Measurements from ENCODE around the gene CST7. TPM values are rescaled to one million over a fixed set of nuclear protein-coding genes. Genes with fewer than 3 reads are reported as not detected.
"Not testable (repeated sequence)": the region's sequence is repeated elsewhere in the genome, so short reads cannot be mapped to it uniquely, and the experiment has no call there.

The CST7 gene
- total RNA-seq, 4 donors from 2014 or later, result 2.5 to 6.1 (median 4.1) TPM

DNA sequence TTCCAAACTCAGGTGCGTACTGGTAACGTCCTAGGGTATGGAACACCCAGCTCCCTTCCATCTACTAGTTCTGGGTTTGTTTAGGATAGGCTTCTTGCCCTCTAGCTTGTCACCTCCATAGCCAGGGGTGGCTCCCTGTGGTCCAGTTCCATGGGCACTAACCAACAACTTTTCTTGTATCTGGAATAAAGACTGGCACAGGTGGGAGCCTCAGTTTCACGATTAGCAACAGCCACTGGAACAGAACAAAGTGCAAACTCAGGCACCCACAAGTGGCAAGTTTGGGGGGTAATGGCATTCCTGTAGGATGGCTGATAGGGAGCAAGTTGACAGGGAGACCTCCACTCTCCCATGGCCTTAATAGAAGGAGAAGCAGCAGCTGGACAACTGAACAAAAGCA is 49.1 kb downstream of the CST7 start:
- TF ChIP-seq, protein P1, sequence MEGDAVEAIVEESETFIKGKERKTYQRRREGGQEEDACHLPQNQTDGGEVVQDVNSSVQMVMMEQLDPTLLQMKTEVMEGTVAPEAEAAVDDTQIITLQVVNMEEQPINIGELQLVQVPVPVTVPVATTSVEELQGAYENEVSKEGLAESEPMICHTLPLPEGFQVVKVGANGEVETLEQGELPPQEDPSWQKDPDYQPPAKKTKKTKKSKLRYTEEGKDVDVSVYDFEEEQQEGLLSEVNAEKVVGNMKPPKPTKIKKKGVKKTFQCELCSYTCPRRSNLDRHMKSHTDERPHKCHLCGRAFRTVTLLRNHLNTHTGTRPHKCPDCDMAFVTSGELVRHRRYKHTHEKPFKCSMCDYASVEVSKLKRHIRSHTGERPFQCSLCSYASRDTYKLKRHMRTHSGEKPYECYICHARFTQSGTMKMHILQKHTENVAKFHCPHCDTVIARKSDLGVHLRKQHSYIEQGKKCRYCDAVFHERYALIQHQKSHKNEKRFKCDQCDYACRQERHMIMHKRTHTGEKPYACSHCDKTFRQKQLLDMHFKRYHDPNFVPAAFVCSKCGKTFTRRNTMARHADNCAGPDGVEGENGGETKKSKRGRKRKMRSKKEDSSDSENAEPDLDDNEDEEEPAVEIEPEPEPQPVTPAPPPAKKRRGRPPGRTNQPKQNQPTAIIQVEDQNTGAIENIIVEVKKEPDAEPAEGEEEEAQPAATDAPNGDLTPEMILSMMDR (IDR thresholded peaks at IDR 0.05), result no peak
- no peak for TF ChIP-seq POLR2A (IDR thresholded peaks at IDR 0.05)
- intact Hi-C loops (cut with DNase I), result loop anchor here (5.0 to 10.0 kb wide), 2 partner anchors 179 to 397 kb away; partner anchors contain the start of gene ABHD12
- Histone ChIP-seq H3K9me3 (no peaks in the 10 kb centered on the region), H3K36me3 (no peaks in the 10 kb centered on the region), H3K4me3 (no peak overlapping the region), H3K27ac (peak overlapping the region in 3 of 4 donors; percentile 12 to 69 (median 61)), H3K4me1 (peaks cover 13 to 77% (median 32%) of the 10 kb centered on the region in 3 donors), H3K27me3 (no peaks in the 10 kb centered on the region)
- WGBS, 2 donors, result 62 to 72% methylated on average over 2 to 3 of the region's 3 CpGs
- DNase-seq, result no peak

DNA sequence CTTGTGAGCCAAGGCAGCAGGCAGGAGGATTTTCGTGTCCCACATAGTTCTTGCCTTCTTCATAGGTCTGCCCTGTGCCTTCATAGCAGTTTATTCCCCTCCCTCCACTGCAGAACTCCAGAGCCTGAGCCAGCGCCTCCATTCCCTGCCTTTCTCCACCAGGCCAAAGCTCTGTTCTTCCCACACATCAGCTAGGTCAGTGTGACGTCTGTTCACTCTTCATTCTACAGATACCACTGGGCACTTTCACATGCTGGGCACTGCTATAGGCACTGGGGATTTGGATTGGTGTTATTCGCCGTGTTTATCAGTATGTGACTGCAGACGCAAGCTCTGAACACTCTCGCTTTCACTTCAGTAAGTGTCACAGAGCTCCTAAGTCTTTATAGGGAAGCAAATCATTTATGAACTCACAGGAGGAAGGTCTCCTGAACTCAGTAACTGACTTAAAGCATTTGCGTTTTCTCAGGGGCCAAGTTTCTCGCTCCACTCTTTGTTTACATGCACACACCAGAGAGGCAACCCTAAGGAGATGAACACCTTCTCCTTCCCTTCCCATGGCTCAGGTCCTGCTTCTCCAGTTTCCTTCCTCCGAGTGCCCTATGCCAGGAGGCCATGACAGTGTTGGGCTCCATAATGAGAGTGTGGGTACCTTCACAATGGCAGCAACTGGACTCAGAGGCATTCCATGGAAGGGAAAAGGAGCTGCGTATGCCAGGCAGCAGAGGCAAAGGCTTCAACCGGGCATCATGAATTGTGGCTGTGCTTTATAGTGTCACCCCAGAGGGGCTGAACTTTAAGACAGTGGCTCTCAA is 49.8 kb downstream of the CST7 start:
- no peak overlapping the region for H3K4me3 ChIP-seq
- peaks cover 13 to 70% (median 27%) of the 10 kb centered on the region in 3 donors for H3K4me1 ChIP-seq
- peak overlapping the region in 3 of 4 donors; percentile 12 to 69 (median 61) for H3K27ac ChIP-seq
- 70 to 85% methylated on average over 11 to 12 of the region's 12 CpGs for WGBS, 2 donors
- no peak for DNase-seq
- no peak for TF ChIP-seq POLR2A (IDR thresholded peaks at IDR 0.05)
- TF ChIP-seq, protein P1 (IDR thresholded peaks at IDR 0.05), result no peak
- no peaks in the 10 kb centered on the region for H3K9me3 ChIP-seq
- intact Hi-C loops (cut with DNase I), result loop anchor here (5.0 to 10.0 kb wide), 2 partner anchors 178 to 396 kb away; partner anchors contain the start of gene ABHD12
- H3K27me3 ChIP-seq, result no peaks in the 10 kb centered on the region
- no peaks in the 10 kb centered on the region for H3K36me3 ChIP-seq

DNA sequence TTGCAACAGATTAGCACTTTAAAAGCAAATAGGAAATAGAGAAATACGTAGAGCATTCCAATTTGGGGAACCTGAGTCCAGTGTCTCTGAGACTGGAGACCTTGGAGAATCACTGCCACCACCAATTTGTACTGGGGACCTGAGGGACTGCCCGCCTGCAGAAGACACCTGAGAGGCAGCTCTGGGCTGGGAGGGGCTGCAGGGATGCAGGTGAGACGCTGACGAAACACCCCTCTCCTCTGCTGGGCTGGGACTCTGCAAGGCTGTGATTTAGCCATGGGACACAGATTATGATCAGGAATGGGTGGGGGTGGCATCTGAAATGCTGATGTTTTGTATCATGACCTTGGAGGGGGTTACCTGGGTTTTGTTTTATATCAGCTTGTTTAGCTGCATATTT is 50.5 kb downstream of the CST7 start:
- 89 to 95% methylated on average over 2 to 4 of the region's 4 CpGs for WGBS, 2 donors
- TF ChIP-seq POLR2A (IDR thresholded peaks at IDR 0.05), result no peak
- TF ChIP-seq, protein P1 (IDR thresholded peaks at IDR 0.05), result no peak
- Histone ChIP-seq H3K27me3 (no peaks in the 10 kb centered on the region), H3K4me1 (peaks cover 13 to 63% (median 25%) of the 10 kb centered on the region in 3 donors), H3K4me3 (no peak overlapping the region), H3K36me3 (peaks cover 0 to 2% (median 0%) of the 10 kb centered on the region in 3 donors), H3K9me3 (no peaks in the 10 kb centered on the region), H3K27ac (peak overlapping the region in 2 of 4 donors; percentile 61 to 69)
- intact Hi-C loops (cut with DNase I), result loop anchor here (5.0 to 10.0 kb wide), 2 partner anchors 178 to 395 kb away; partner anchors contain the start of gene ABHD12
- DNase-seq, result no peak

DNA sequence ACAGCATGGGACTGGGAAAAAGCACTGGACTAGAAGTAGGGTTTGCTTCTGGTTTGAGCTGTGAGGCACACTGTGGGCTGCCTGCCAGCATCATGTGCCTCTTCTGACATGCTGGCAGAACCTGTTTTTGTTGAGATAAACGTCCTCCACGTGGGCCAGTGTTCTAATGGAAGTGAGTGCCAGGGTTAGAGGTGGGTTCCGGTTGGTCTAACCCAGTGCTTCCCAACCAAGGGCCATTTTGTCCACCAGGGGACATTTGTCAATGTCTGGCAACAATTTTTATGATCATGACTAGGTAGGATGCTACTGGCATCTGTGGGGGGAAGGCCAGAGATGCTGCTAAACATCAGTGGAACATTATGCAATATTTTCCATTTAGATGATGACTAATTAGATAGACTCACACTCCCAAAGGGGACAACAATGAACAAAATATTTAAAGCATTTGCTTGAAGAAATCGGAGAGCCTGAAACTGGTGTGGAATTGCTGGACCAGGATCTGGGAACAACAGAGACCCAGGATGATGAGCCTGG is 51.3 kb downstream of the CST7 start:
- Histone ChIP-seq H3K9me3 (no peaks in the 10 kb centered on the region), H3K36me3 (peaks cover 0 to 10% (median 0%) of the 10 kb centered on the region in 3 donors), H3K4me3 (no peak overlapping the region), H3K27me3 (no peaks in the 10 kb centered on the region), H3K4me1 (peaks cover 8 to 58% (median 18%) of the 10 kb centered on the region in 3 donors), H3K27ac (peak overlapping the region; percentile 3 to 61 (median 54))
- TF ChIP-seq, protein P1 (IDR thresholded peaks at IDR 0.05), result peak in 3 of 6 experiments; percentile 11 to 22 (median 21)
- TF ChIP-seq POLR2A (IDR thresholded peaks at IDR 0.05), result no peak
- no peak for DNase-seq
- intact Hi-C loops (cut with DNase I), result no loop called here
- 21 to 25% methylated on average over 4 of the region's 4 CpGs for WGBS, 2 donors

DNA sequence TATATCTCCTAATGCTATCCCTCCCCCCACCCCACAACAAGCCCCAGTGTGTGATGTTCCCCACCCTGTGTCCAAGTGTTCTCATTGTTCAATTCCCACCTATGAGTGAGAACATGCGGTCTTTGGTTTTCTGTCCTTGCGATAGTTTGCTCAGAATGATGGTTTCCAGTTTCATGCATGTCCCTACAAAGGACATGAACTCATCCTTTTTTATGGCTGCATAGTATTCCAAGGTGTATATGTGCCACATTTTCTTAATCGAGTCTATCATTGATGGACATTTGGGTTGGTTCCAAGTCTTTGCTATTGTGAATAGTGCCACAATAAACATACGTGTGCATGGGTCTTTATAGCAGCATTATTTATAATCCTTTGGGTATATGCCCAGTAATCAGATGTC is 52.3 kb downstream of the CST7 start:
- 72 to 81% methylated on average over 3 to 4 of the region's 4 CpGs for WGBS, 2 donors
- H3K4me1 ChIP-seq, result peaks cover 7 to 54% (median 16%) of the 10 kb centered on the region in 3 donors
- intact Hi-C loops (cut with DNase I), result not testable (repeated sequence)

More for the DNA sequence above, 52.3 kb downstream of the CST7 start:
- Histone ChIP-seq H3K36me3 (peaks cover 0 to 20% (median 0%) of the 10 kb centered on the region in 3 donors), H3K27ac (peak overlapping the region in 1 of 4 donors; percentile 61)
- H3K27me3 ChIP-seq, H3K9me3 ChIP-seq, H3K4me3 ChIP-seq, DNase-seq: not testable (repeated sequence)

Measured in esophagus squamous epithelium (tissue), 5 donors.